ENCODE measurements around the gene ODAM.
"Not testable (repeated sequence)": the region's sequence is repeated elsewhere in the genome, so short reads cannot be mapped to it uniquely, and the experiment has no call there.

Gene ODAM

GRCh38 chr4:70225824-70226223 lies 30.3 kb downstream of the ODAM start, which contains the start of gene FDCSP:
TSS of gene FDCSP (plus strand) at chr4:70226124. CDS start at chr4:70231195, 5,071 bp downstream.
- DNase-seq, result no peak

DNA sequence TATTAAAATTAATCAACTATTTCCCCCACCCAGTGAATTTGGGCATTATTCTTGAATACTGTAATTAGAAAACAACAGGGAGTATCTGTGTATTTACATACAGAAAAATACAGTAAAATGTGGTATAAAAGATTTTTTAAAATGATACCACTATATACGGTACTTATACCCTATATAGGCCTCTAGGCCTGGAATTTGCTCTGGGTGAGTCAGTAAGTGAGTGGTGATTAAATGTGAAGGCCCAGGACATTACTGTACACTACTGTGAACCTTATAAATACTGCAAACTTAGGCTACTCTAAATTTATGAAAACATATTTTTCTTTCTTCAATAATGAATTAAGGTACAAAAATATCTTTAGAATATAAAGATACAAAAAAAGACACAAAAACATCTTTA lies 40.6 kb downstream of the ODAM start:
- no peak for DNase-seq

- DNase-seq, result no peak
These were observed 43.8 kb downstream of the ODAM start for GRCh38 chr4:70239131-70239883.

DNA sequence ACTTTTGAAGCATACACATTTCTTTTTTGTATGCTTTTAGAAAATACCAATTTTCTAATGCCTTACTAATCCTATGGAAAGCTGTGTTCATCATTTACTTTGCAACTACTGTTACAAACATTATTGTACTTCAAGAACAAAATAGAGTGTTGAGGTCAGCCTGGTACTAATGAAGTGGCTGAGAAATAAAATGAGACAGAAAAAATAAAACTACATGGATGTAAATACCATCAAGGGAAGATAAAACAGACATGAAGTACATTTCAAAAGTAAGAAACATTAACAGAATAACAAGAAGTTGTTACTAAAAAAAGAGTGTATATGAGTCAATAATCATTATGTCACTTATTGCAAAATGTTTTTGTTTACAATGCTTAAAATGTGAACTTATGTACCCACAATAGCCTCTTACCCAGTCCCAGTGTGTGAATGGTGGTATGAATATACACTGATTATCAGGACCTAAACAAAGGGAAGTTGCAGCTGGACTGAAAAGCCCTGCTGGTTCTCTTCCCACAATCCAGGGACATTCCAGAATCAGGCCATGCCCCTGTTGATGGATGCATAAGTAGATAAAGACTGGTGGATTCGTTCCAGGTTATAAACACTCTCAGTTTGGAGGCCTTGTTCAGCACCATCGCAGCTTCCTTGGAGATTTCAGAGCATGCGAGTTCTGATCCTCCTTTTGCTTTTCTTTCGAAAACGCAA lies 44.5 kb downstream of the ODAM start:
- DNase-seq, result no peak

- DNase-seq, result not testable (repeated sequence)
These were observed 46.8 kb downstream of the ODAM start, which contains the start of gene CSN3 for GRCh38 chr4:70242297-70242696. TSS of gene CSN3 (plus strand) at chr4:70242597. CDS start at chr4:70244820, 2,223 bp downstream.

GRCh38 chr4:70243091-70243490 lies 47.6 kb downstream of the ODAM start:
- DNase-seq, result no peak

DNA sequence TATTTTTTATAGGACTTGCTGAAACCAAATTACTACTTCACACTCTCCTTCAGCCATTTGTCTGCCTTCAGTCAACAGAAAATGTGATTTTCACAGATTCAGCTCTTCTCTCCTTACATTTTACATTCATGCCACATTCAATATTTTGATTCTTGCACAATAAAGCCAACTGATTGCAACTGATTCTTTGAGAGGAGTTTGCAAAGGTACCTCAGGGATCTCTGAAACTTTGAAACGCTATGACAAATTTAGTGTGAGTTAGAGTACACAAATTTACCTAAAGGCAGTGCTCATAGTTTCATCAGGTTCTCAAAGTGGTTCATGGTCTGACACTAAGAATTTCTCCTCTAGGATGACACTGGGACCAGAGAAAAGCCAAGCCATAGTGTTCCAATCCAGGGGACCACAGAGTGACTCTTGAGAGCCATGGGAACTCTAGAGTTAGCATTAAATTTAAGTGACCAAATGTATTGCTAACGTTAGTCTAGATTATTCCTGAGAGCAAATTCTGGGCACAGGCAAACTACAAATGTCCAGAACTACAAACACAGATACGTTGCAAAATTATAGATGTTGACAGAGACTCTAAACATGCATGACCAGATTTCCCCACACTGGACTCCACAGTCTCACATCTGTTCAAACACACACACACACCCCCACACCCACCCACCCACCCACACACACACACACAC lies 55.9 kb downstream of the ODAM start:
- DNase-seq, result no peak

DNA sequence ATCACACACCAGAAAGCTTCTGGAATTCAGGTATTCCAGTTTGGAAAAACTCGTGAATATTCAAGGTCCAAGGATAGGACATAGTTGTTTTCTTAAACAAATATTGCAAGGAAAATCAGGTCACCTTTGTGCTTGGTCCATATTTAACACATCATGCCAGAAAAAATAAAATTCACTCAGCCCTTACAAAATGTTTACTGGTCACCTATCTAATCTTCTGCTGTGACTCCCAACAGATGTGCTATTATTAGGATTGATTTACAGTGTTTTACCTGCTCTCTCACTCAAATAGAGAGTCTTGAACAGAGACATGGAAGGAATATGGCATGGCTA lies 56.4 kb downstream of the ODAM start:
- DNase-seq, result no peak
